Cardiac fibroblast (primary cell): Measurements from ENCODE around the gene PRKG1.
A peak's percentile ranks its signal among the peaks of the same experiment; 100 is the strongest.

Experiments
- DNase-seq, 2 donors: peaks; one replicate each; pipeline versions ENCODE4 v3.0.0 to v3.0.0-alpha.2; 2010; ENCODE audit warnings: low read depth in 2 of 2
- H3K4me3 ChIP-seq, 2 donors: replicated peaks in 1 of 2; 1 replicate in 1 of 2; 2 replicates in 1 of 2; pipeline ENCODE4 v1.5.1; 2011; ENCODE audit warnings: low read depth in 2 of 2, low read length in 2 of 2, mild to moderate bottlenecking in 2 of 2, moderate library complexity in 1 of 2
- CTCF ChIP-seq: IDR thresholded peaks from one replicate; pipeline ENCODE4 v1.5.1; 2011; ENCODE audit warnings: low read depth, mild to moderate bottlenecking, low read length, inconsistent platforms

Gene PRKG1

GRCh38 chr10:51188866-51189265, 114.6 kb downstream of the PRKG1 start:
- H3K4me3 ChIP-seq: no peak overlapping the region
- no peak for DNase-seq
- no peak for TF ChIP-seq CTCF

GRCh38 chr10:51196508-51197175, 122.4 kb downstream of the PRKG1 start:
- no peak overlapping the region for H3K4me3 ChIP-seq
- no peak for DNase-seq
- no peak for TF ChIP-seq CTCF

- no peak for DNase-seq
- no peak overlapping the region for H3K4me3 ChIP-seq
- TF ChIP-seq CTCF: no peak
Measured at GRCh38 chr10:51198170-51198569, 123.9 kb downstream of the PRKG1 start.

- no peak for TF ChIP-seq CTCF
- DNase-seq: no peak
- no peak overlapping the region for H3K4me3 ChIP-seq
Measured at GRCh38 chr10:51201947-51202346, 127.7 kb downstream of the PRKG1 start.

GRCh38 chr10:51203359-51203758, 129.1 kb downstream of the PRKG1 start:
- H3K4me3 ChIP-seq: no peak overlapping the region
- DNase-seq: no peak
- no peak for TF ChIP-seq CTCF

- DNase-seq: no peak
- no peak overlapping the region for H3K4me3 ChIP-seq
- no peak for TF ChIP-seq CTCF
Measured at GRCh38 chr10:51204066-51204465, 129.8 kb downstream of the PRKG1 start.

- TF ChIP-seq CTCF: no peak
- H3K4me3 ChIP-seq: no peak overlapping the region
- peak in 1 of 2 donors; percentile 42 for DNase-seq
Measured at GRCh38 chr10:51204701-51205100, 130.4 kb downstream of the PRKG1 start.
